Measurements from ENCODE around the gene ACTL6B. TPM values are rescaled to one million over a fixed set of nuclear protein-coding genes. Genes with fewer than 3 reads are reported as not detected.
A peak's percentile ranks its signal among the peaks of the same experiment; 100 is the strongest.

ACTL6B gene
- total and polyA plus RNA-seq, 2 of the 13 experiments (the other 11 are each of a cell fraction or from before 2014, with no cell fraction given), result not detected

- TF ChIP-seq ZNF639 (CRISPR knock-in tag; conservative IDR thresholded peaks at IDR 0.05) (0 out of 2 replicates have a peak, but pooled peaks have one; percentile 45), TAF15 (IDR thresholded peaks at IDR 0.05; ENCODE audit: low read depth, low read length, poor library complexity, severe bottlenecking) (no peak), GATA4 (IDR thresholded peaks at IDR 0.05; ENCODE audit: borderline replicate concordance, low read depth) (no peak), MTF2 (CRISPR knock-in tag; IDR thresholded peaks at IDR 0.05; ENCODE audit: borderline replicate concordance) (no peak), RFXANK (CRISPR knock-in tag; IDR thresholded peaks at IDR 0.05) (peak; percentile 38; the same call in 1 of the 2 replicates), MYC (CRISPR knock-in tag; IDR thresholded peaks at IDR 0.05; ENCODE audit: borderline replicate concordance) (no peak), HMG20A (CRISPR knock-in tag; IDR thresholded peaks at IDR 0.05; ENCODE audit: borderline replicate concordance) (no peak), LCORL (IDR thresholded peaks at IDR 0.05) (no peak), LCORL (CRISPR knock-in tag; IDR thresholded peaks at IDR 0.05) (0 out of 2 replicates have a peak, but pooled peaks have one; percentile 44), FOXK2 (IDR thresholded peaks at IDR 0.05) (no peak), ZNF274 (CRISPR knock-in tag; IDR thresholded peaks at IDR 0.05) (peak; percentile 82; the same call in 1 of the 2 replicates), HOXD1 (CRISPR knock-in tag; IDR thresholded peaks at IDR 0.05) (no peak), EED (CRISPR knock-in tag; IDR thresholded peaks at IDR 0.05) (peak; percentile 79; the same call in 1 of the 2 replicates), ZFY (CRISPR knock-in tag; IDR thresholded peaks at IDR 0.05) (no peak), HNRNPLL (IDR thresholded peaks at IDR 0.05; ENCODE audit: low read depth, low read length, poor library complexity, severe bottlenecking) (peak; percentile 99), HOXA5 (CRISPR knock-in tag; IDR thresholded peaks at IDR 0.05) (peak; percentile 90), YEATS2 (CRISPR knock-in tag; IDR thresholded peaks at IDR 0.05; ENCODE audit: borderline replicate concordance) (peak; percentile 44; the same call in 1 of the 2 replicates), MEIS2 (CRISPR knock-in tag; IDR thresholded peaks at IDR 0.05) (peak; percentile 80; the same call in 1 of the 2 replicates), ZMAT5 (CRISPR knock-in tag; IDR thresholded peaks at IDR 0.05; ENCODE audit: borderline replicate concordance, low read depth) (no peak), ZIK1 (CRISPR knock-in tag; IDR thresholded peaks at IDR 0.05; ENCODE audit: borderline replicate concordance, low read depth) (0 out of 2 replicates have a peak, but pooled peaks have one; percentile 29), SAP130 (CRISPR knock-in tag; IDR thresholded peaks at IDR 0.05; ENCODE audit: low read depth) (peak; percentile 82), ZNF30 (CRISPR knock-in tag; IDR thresholded peaks at IDR 0.05) (peak; percentile 92), KAT8 (CRISPR knock-in tag; IDR thresholded peaks at IDR 0.05) (peak; percentile 64), NCOA1 (CRISPR knock-in tag; IDR thresholded peaks at IDR 0.05) (peak; percentile 67; the same call in 1 of the 2 replicates), ZNF12 (CRISPR knock-in tag; IDR thresholded peaks at IDR 0.05) (peak; percentile 71; the same call in 1 of the 2 replicates), RARA (CRISPR knock-in tag; IDR thresholded peaks at IDR 0.05) (peak; percentile 53), ZNF329 (CRISPR knock-in tag; IDR thresholded peaks at IDR 0.05; ENCODE audit: low read depth) (no peak), STAG1 (CRISPR knock-in tag; IDR thresholded peaks at IDR 0.05) (no peak), THRA (CRISPR knock-in tag; IDR thresholded peaks at IDR 0.05; ENCODE audit: borderline replicate concordance) (peak; percentile 71; the same call in 1 of the 2 replicates), ZNF225 (CRISPR knock-in tag; IDR thresholded peaks at IDR 0.05) (peak; percentile 83; the same call in 1 of the 2 replicates), ZNF589 (CRISPR knock-in tag; conservative IDR thresholded peaks at IDR 0.05) (no peak; the same call in 1 of the 2 replicates)
Measured at GRCh38 chr7:100655908-100656674, at the start of gene ACTL6B (continued).
